SIG-M5 treated with dmso at 0.1 percent for 504 hours (cell line): ENCODE measurements around the gene SULT1C3.
"Not testable (repeated sequence)": the region's sequence is repeated elsewhere in the genome, so short reads cannot be mapped to it uniquely, and the experiment has no call there.

ENCODE experiments used
- DNase-seq: peaks from one replicate; lab custom pipeline; 2025; ENCODE audit not compliant: unreplicated experiment; lab: John Stamatoyannopoulos, UW

The SULT1C3 gene

DNA sequence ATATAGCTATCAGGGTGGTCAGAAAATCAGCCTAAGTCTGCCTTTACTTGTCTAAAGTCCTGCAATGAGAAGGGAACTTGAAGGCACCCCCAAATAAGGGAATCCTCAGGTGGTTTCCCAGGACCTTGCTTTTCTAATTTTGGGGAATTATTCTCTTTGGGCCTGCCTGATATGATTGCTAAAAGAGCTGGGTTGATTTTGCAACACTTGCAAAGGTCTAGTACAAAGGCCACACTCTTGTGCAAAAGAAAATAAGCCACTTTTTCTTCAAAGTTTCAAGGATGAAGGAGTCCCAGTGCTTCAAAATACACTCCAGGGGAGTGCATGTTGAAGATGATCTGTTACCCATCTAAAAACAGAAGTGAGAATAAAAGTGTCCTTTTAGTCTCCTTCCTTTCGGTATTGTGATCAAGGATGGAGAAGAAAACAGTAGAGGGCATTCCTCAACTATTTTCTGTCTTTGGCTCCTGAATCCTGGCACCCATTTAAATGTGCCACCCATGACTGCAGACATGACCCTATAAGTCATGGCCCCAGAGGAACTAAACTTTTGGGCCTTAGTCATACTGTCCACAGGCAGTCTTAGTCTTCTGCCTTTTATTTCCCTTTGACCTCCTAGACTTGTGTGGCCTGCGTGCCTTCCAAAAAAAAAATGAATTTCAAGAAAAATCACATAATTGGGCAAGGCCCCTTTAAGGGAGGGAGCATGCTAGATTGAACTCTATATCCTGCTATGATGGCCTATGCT, 5.1 kb downstream of the SULT1C3 start:
- DNase-seq = no peak

DNA sequence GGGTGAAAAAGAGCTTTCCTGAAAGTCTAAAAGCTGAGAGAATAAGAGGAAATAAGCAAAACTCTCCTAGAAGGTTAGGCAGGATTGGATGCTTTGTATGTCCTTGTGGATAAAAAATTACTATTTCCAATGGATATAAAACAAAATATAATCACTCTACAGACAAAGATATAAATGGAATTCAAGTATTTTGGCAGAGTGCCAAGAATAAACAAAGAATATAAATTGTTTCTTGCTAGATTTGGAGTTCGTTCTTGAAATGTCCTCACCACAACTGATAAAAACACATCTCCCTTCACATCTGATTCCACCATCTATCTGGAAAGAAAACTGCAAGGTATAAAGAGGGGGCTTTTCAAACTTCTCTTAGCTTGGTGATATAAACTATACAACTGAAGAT, 13.3 kb downstream of the SULT1C3 start:
- DNase-seq = no peak

DNA sequence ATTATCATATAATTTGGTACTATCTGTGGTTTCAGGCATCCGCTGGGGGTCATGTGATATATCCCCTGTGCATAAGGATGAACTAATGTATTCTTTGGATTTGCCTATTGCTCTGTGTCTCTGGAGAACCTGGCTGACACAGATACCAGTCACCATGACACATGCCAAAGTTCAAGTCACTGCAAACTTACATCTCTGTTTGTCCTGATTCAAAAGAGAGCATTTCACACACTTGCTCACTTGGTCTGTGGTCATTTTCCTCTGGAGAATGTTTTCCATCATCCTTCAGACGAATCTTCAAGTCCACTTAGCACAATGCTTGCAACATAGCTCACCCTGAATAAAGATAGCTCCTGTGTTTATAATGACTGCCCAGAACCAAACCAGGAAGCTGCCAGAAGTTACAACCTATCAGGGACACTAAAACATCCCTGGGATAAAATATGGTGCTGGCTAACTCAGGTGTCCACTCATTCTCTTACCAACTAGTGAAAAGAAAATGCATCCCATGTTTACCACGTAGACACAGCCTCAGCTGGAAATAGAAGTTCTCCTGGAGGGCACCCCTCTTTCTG, 18.1 kb downstream of the SULT1C3 start:
- DNase-seq = no peak

DNA sequence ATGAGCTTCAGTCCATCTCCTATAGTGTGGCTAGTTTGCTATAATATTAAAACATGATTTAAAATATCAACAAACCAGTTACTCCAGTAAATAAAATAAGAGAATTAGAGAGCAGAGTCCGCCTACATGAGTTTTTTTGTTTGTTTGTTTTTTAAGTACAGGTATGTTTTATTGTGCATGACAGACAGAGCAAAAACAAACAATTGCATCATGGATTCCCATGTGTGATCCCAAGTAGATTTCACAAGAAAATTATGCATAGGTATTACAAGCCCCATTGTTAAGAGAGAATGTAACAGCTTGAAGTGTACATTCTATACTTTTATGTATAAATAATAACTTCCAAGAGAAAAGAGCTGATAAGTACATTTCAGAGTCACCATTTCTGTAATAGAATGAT, 21.0 kb downstream of the SULT1C3 start:
- no peak for DNase-seq

DNA sequence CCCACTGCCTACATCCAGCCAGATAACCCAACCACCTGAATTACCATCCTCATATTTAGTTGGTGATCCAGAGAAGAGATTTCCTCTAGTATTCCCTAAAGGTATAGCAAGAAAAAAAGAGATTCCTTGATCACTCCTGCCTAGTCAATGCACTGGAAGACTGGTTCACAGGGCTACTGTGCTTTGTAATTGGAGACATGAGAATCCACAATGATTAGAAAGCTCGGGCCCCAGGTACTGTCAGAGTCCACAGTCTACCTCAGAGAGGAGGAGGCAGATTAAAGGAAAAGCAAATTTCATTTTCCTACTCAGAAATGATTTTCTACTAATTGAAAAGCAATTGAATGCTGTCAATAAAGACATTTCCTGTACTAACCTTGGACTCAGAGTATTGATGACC, 22.3 kb downstream of the SULT1C3 start:
- no peak for DNase-seq

DNA sequence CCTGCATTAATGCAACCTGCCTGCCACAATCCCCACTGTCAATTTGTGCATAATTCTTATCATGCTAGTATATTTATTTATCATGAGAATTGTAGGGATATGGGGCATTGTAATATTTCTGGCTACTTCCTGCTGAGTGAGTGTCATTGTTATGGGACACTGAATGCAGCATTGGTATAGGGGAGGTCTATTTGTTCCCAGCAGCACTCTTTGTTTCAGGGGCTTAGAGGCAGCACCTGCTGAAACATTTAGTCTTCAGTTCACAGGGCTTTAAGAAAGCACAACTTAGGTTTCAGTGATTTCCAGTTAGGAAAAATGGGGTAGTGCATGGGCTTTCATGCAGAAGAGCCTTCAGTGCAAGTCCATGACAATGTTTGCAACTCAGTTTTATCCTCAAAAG, 23.6 kb downstream of the SULT1C3 start:
- no peak for DNase-seq

DNA sequence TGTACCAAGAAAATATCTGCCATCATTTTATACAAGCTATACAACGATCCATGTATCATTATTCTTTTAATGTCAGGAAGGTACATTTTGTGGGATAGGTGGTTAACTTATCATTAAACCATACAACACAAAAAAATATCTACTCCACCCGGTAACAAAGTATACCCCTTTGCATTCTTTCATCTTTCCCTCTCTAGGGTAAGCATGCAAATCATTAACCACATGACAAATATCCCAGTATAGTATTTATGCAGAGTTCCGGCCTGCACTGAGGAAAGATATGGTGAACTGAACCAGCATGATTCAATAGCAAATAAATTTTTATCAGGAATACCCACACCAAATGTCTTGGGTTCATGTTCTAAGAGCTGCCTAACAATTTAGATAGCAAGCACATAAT, 26.4 kb downstream of the SULT1C3 start:
- no peak for DNase-seq

DNA sequence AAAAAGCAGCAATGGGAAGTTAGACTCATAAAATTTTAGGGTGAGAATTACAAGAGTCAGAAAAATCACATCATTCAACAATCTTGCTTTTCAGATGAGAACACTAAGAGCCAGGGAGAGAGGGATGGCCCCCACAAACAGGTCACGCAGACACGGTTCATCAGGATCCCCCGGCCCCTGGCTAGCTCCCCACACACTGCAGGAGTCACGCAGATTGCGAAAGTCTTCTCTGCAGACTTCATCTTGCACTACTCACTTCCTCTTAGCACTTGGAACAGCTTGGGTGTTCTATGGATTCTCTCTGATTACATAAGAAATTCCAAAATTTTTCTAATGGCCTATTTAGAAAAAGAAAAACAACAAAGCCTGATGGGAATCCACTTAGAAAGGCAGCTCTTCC, 27.3 kb downstream of the SULT1C3 start:
- peak; percentile 79 for DNase-seq

DNA sequence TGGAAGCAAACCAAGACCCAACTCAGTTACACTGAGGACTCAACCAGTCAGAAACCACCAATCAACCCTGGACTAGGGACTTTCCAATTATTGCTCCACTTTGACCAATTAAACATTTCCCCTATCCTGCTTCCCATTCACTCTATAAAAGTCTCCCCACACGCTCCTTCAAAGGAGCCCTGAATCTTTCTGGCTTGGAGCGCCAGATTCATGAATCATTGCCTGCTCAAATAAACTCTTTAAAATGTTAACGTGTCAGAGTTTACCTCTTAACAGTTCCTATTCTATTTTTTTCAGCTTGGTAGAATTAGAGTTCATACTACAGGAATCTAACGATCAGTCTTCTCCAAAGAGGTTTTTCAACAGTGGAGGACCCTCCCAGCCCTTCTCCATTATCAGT, 28.2 kb downstream of the SULT1C3 start:
- no peak for DNase-seq

DNA sequence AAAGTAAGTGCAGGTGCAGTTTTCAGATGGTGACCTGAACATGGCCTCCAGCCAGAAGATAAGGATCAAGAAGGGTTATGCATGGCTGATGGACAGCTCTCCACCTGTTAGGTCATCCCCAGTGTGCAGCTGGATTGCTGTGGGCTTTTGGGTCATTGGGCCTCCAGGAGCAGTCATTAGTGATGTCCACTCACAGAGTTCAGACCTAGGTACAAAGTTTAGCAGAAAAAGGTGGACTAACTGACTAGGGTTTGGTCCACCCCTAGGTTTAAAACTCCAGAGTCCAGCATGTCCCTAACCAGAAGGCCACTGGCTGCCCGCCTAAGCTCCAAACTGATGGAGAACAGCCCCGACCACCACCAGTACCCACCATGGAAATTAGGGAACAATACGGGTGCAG, 30.6 kb downstream of the SULT1C3 start:
- DNase-seq = no peak

DNA sequence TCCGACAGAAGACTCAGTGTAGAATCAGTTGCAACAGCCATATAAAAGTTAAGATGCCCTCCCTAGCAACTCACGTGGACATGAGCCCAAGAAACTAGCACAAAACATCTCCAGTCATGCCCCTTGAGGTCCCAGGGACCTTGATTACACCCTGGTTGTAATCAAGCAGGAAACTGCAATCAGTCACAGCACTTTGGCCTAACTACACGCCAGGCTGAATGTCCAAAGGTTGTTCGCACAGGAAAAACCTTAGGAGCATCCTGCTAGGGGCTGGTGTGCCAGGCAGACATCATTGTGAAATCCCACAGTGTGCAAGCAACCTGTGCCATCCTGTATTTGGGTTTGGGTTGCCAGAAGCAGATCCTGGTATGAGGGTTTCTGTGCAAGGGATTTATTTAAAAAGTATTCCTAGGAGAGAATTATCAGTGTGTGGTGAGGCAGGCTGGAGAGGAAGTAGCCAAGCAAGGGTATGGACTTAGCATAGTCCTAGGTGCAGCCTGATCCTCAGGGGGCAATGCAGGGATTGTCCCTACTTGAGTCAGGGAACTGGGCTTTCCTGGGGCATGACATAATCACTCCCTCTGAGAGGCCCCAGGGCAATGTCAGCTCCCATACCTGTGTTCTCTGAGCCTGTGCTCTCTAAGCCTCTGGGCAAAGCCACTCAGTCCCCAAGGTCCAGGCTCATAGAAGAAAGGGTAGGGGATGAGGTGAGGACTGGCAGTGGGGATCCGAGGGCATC, 31.2 kb downstream of the SULT1C3 start:
- no peak for DNase-seq

DNA sequence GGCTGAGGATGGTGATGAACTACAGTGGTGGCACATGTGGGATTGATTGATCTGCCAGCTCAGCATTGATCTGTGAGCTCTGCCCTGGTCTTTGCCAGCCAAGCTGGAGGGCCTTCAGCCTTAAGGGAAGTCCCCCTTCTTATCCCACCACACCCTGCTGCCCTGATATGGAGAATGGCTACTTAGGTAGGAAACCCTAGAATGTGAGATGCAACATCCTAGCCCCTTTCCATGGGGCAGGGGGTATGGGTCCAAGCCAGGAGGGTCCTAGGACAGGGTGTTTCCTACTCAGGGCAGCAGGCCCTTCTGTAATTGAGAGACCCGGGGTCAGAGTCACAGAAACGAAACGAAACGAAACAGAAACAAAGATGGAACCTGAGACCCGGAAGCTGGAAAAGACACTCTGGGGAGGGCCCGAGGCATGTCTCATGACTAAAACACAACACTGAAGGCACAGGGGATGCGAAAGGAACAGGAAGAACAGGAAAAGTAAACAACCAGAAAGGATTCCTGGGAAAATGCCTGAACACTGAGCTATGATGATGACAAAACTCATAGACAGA, 32.0 kb downstream of the SULT1C3 start:
- no peak for DNase-seq

DNA sequence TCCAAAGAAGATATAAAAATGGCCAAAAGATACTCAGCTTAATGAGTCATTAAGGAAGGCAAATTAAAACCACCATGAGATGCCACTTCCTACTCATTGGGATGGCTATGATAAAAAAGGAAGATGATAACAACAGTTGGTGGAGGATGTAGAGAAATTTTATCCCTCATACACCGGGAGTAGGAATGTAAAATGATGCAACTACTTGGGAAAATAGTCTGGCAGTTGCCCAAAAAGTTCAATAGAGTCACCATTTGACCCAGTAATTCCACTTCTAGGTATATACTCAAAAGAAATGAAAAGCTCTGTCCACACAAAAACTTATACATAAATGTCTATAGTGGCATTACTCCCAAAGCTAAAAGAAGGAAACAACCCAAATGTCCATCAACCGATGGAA, 38.9 kb downstream of the SULT1C3 start:
- no peak for DNase-seq

DNA sequence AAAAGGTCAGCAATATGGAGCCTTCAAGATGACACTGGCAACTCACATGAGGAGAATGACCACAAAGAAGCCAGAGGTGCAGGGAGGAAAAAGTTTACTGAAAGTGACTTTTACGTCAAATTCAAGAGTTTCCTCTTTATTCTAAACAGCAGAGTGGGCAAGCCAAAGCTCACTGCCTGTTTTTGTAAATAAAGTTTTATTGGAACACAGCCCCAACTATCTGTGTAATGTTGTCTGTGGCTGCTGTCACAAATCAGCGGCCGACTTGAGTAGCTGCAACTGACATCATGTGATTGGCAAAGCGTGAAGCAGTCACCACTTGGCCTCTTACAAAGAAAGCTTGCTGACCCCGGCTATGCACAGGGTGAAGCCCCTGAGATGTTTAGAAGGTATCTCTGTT, 39.7 kb downstream of the SULT1C3 start:
- DNase-seq = no peak

DNA sequence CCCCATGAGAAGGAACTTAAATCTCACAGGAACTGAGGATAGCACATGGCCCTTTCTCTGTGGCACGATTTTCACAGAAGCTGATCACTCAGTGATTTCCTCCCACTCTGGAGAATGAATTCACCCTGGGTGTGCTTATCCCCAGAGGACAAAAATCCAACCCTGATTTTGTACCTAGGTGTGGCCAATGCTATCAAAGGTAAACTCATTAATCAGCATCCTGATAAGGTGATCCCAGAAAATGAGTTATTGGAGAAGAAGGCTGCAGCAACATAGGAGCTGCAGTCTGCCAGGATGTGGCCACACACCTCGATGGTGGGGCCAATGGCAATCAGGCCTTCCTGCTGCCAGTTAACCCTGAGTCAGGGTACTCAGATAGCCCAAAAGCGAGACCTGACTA, 40.7 kb downstream of the SULT1C3 start:
- DNase-seq = no peak

DNA sequence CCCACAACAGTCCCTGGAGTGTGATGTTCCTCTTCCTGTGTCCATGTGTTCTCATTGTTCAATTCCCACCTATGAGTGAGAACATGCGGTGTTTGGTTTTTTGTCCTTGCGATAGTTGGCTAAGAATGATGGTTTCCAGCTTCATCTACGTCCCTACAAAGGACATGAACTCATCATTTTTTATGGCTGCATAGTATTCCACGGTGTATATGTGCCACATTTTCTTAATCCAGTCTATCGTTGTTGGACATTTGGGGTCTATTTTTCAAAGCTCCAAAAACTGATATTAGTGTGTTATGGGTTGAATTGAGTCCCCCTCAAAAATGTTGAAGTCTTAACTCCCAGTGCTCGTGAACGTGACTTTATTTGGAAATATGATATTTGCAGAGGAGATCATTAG, 44.8 kb downstream of the SULT1C3 start:
- not testable (repeated sequence) for DNase-seq

DNA sequence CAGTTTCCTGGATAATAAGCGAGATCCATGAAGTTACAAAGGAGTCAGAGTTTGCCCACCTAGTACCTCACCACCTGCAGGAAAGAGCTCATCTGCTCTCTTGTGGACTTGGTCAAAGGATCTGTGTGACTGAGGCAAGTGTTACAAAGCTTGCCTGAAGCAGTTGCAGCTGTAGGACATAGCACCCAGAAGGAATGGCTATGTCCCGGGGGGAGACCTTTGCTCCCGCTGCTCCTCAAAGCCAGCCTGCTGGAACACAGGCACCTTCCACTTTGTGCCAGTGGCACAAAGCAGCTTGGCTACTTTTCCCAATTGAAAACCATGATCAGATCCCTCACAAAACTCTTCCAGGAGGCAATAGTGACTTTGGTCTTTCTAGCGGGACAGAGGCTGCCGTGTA, 45.8 kb downstream of the SULT1C3 start:
- DNase-seq = no peak

DNA sequence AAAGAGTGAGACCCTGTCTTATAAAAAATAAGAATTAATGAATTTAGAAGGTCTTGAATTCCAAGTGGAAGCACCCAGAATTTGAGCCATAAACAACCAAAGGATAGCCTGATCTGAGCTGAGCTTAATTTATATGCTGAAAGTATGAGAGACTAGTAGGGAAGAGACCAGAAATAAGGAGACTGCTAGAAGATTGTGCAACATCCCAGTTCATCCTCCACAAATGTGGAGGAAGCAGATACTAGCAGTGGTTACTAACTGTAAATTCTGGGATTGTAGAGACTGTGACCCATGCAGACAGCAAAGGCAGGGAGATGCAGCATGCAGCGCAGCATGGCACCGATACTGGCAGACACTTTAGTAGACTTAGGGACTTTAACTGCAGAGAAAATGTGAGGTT, 47.4 kb downstream of the SULT1C3 start:
- peak; percentile 47 for DNase-seq

DNA sequence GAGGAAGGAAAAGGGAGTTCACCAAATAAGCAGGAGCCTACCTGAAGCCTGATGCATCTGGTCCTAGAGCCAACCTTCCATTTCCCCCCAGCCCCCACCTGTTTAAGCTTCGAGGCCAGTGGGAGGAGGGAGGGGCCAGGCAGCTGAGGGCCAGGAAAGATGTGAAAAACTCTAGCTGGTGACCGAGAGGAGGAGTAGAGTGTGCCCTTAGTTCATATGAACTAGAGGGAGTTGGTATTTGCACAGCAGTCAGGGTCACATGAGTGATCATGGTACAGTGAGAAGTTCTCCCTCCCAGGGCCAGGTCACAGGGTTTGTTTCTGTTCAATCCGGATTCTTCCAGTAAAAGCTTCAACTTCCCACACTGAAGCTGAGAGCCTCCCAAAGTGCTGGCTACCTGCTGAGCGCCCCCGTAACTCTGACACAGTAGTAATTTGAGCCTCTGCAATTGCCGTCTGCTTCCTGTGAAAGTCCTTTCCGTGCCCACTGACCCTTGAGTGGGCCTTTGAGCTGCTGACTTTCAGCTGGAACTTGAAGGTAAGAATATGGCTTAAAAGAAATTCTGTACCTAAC, 48.9 kb downstream of the SULT1C3 start, which contains the start of gene SULT1C2:
SULT1C2 (plus strand) TSS at position 362 of the 573 bp plus-strand sequence. CDS start 4,773 bp downstream, outside the sequence.
- no peak for DNase-seq

DNA sequence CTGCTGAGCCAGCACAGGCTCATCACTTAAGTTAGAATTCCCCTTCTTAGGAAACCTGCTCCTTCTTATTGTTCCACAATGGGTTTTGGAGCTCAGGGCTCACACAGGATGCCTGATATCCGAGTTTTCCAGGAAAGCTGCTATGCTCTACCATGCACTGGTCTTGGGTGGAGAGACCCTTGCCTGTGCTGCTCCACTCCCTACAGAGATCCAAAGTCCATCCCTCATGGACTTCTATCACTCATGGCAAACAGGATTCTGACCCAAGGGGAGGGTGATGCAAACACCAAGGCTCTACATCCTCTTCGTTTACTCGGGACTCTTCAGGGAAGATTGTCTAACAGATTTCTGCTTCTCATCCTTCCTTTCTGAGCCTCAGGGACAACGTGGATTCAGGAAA, 54.1 kb downstream of the SULT1C3 start:
- no peak for DNase-seq

DNA sequence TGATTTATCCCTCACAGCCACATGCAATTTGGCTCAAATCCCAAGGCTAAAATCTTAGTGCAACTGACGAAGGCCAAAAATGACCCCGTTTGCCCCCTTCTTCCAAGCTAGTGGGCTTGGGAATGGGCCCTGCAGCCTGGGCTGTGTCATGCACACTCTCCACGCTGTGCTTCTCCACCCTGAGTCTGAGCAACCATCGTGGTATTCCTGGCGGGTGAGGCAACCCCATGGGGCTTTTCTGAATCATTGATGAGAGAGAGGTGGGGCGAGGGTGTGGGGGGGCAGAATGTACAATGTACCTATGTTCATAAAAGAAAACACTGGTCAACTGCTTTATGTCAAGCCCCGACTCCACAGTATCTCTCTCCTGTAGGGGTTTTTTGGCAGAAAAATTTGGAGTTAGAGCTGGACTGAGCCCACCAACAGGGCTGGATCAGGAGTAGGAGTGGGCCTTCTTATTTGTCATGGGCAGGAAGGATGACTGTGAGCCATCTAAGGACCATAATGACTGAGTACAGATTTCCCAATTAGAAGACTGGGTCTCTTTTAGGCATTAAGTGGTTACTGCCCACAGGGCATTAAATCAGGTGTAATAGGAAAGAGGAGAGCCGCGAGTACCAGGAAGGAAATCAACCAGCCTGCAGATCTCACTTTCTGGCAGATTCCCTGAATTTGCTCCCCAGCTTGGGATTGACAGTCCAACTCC, 57.8 kb downstream of the SULT1C3 start:
- DNase-seq = no peak
